GM13977 (cell line): ENCODE results near the gene PIP5KL1.

Experiments
- DNase-seq: peaks from one replicate; pipeline ENCODE4 v3.0.0; 2012; ENCODE audit warnings: low spot score
- in situ Hi-C: fragments of 300-500 bp; cut with MboI; formaldehyde crosslinking; loops from one replicate; pipeline ENCODE4 v1.12.0; 2022; ENCODE audit warnings: low sequenced_read_pairs, low pct_unique_long_range_greater_than_20kb, mixed read lengths, inconsistent platforms; ENCODE audit not compliant: unreplicated experiment
- TF ChIP-seq, protein P1 (sequence below): IDR thresholded peaks from 2 replicates; pipeline ENCODE4 v1.5.1; 2012; ENCODE audit warnings: mild to moderate bottlenecking, control low read depth; ENCODE audit not compliant: insufficient read depth; ENCODE audit errors: extremely low read depth, missing control alignments

The PIP5KL1 gene

GRCh38 chr9:127973169-127974000 is 42.8 kb upstream of the PIP5KL1 start:
- TF ChIP-seq, protein P1, sequence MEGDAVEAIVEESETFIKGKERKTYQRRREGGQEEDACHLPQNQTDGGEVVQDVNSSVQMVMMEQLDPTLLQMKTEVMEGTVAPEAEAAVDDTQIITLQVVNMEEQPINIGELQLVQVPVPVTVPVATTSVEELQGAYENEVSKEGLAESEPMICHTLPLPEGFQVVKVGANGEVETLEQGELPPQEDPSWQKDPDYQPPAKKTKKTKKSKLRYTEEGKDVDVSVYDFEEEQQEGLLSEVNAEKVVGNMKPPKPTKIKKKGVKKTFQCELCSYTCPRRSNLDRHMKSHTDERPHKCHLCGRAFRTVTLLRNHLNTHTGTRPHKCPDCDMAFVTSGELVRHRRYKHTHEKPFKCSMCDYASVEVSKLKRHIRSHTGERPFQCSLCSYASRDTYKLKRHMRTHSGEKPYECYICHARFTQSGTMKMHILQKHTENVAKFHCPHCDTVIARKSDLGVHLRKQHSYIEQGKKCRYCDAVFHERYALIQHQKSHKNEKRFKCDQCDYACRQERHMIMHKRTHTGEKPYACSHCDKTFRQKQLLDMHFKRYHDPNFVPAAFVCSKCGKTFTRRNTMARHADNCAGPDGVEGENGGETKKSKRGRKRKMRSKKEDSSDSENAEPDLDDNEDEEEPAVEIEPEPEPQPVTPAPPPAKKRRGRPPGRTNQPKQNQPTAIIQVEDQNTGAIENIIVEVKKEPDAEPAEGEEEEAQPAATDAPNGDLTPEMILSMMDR: no peak
- no peak for DNase-seq
- in situ Hi-C loops: no loop called here

DNA sequence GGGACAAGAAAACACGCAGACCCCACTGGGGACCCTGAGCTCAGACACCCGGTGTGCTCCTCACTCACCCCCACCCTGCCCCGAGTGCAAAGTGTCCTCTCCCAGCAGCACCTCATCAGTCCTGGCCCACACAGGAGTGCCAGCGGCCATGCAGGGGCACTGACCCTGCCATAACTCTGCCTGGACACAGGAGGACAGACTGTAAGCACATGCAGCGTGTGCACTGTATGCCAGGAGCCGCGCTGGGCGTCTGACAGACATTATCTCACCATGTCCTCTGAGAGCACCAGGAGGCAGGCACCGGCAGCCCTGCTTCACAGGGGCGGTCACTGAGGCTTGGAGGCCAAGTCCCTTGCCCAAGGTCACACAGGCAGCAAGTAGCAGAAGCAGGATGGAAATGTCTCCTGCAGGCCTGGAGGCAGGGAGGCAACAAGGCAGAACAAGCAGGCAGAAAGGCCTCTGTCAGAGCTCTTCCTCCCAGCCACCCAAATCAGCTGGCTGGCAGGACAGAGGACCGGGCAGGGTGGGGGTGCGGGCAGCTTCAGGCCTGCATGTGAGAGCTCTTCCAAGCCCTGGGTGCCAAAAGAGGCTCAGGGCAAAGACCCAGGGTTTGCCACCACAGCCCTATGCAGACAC is 41.8 kb upstream of the PIP5KL1 start:
- DNase-seq: no peak
- TF ChIP-seq, protein P1: no peak
- in situ Hi-C loops: no loop called here

DNA sequence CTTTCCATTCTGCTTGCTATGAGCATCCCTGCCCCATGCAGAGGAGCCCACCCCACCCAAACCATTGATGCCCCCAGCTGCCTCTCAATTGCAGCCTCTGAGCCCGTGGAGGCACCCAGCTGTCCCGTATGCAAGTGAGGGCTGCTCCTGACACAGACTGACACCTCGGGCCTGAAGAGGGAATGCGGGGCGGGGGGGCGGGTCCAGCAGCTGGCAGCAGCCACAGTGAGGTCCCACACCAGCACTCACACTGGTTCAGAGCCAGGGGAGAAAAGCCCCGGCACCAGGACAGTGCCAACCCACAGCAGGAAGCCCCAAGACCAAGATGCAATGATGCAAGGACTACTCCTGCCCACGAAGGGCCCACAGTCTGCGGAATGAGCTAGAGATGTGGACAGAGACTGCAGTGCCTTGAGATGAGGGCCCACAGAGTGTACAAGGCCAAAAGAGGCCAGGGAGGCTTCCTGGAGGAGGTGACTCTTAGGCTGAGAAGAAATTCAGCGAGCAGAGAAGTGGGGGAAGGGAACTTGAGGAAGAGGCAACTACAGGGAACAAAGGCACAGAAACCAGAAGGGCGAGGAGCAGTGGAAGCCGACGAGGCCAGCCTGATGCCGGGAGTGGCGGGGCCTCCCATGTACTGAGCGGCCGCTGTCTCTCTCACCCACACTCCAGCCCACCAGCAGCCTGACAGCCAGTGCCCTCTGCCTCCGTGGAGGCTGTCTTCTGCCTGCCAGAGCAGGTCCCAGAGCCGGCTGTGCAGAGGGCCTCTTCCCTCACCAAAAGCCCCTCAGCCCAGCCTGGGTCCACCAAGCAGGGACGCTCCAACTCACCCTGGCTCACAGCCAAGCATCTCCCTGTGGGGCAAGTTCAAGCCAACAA is 41.0 kb upstream of the PIP5KL1 start:
- TF ChIP-seq, protein P1: no peak
- DNase-seq: no peak

DNA sequence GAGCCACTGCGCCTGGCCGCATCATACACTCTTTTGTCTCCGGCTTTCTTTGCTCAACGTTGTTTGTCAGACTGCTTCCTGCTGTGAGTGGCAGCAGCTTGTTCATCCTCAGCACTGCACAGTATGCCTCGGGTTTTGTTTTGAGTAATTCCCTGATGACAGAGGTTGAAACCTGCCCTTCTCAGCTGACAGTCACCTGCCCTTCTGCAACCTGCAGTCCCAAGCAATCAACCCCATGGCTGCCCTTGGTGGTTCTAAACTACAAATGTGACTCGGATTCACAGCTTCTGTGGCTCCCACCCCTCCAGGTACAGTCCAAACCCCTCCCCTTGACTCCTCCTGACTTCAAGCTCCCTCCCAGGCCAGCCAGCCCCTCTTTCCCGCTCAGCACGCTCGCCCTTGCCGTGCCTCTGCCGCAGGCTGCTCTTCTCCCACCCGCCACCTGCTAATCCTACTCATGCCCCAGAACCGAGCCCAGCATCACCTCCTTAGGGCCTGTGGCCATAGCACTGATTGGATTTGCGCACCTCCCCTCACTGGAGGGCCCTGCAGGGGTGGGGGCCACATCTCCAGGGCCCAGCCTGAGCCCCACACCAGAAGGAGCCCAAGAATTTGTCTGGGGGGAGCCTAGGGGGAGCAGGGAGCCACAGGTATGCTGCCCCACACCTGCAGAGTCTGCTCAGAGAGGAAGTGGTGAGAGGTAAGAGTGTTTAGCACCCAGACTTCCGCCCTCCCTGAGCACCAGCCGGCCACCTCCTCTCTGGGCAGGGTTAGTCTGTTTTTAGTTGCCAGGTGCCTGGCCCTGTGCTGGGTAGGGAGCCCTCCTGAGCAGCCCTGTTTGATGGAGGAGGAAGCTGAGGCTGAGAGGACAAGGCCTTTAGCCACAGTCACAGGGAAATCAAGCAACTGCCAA is 40.1 kb upstream of the PIP5KL1 start:
- TF ChIP-seq, protein P1: no peak
- in situ Hi-C loops: no loop called here
- DNase-seq: peak; percentile 95

More for the DNA sequence above, 41.0 kb upstream of the PIP5KL1 start:
- in situ Hi-C loops: no loop called here

GRCh38 chr9:127968700-127969383 is 38.3 kb upstream of the PIP5KL1 start:
- TF ChIP-seq, protein P1: no peak
- in situ Hi-C loops: no loop called here
- no peak for DNase-seq
